Hematopoietic multipotent progenitor cell treated with erythropoietin and hydrocortisone succinate and interleukin-3 and kit ligand, for 8 days (in vitro differentiated cells): Measurements from ENCODE around the gene RPL29.

Experiments used
- DNase-seq: peaks from one replicate; pipeline ENCODE4 v3.0.0-alpha.2; 2015

RPL29 gene

DNA sequence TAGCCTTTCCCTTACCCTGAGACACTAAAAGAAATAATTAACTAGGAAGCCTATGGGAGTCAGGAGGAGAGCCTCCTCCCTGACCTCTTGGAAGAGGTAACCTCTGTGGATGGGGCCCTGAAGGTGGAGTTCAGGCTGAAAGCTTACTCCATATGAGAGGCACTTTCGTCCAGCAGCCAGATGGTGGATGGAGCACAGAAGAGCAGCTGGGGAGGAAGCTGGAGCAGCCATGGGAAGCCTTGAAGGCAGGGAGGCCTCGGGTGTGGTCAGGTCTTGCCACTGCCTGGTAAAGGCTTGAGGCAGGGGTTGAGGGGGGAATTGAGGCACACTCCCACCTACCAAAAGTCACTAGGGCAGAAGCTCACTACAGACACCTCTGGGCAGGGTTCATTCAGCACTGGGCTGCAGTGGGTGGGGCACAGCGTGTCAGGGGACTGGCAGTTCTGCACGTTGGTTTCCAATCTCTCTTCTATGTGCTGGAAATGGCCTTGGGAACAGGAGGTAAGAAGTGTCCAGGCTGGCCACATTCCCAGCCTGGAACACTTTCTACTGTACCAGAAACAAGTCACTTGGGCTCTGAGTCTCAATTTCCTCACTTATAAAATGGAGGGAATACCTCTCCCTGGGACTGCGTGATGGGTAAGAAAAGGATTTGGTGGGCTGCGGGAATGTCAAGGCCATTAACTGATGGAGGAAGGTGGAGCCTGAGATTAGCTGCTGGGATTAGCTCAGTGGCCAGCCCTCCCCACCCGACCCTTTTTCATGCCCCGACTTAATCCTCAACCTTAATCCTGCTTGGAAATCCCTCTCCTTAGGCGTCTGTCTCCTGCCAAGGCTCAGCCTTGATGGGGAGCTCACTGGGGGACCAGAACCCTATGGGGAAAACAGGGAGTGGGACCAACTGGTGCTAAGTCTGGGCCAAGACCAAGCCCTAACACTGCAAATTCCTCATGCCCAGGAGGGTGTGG lies 33.8 kb downstream of the RPL29 start:
- no peak for DNase-seq

DNA sequence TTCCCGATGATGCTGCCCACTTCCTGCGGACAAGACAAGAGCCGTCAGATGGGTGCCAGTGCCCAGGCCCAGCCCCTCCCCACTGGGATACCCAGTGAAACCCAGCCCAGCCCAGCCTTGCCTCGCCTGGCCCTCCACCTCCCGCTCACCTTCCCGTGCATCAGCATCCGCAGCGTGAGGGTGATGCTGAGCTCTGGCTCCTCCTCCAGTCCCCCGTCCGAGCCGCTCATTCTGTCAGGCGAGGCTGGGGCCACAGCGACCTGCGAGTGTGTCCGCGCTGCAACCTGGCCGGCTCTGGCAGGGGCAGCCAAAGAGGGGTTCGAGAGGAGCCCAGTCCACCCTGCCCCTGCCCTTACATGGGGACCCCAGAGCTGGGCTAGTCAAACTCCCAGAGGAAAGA lies 34.7 kb downstream of the RPL29 start:
- DNase-seq: no peak

DNA sequence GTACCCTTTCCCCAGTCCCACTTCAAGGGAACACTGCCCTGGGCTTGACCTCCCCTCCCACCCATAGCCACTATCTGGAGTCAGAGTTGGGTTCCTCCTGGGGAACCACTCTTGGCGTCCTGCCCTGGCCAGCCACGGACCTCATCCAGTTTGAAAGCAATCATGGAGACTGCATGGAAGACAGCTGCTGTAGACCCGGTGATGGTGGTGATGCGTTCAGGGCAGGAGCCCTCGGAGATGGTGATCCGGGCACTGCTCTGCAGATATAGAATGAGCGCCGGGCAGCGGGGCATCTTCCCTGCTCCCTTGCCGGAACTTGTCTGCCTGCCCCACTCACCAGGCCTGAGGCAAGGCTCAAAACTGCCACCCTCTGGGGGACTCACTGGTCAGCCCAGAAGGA lies 35.3 kb downstream of the RPL29 start:
- DNase-seq: no peak

DNA sequence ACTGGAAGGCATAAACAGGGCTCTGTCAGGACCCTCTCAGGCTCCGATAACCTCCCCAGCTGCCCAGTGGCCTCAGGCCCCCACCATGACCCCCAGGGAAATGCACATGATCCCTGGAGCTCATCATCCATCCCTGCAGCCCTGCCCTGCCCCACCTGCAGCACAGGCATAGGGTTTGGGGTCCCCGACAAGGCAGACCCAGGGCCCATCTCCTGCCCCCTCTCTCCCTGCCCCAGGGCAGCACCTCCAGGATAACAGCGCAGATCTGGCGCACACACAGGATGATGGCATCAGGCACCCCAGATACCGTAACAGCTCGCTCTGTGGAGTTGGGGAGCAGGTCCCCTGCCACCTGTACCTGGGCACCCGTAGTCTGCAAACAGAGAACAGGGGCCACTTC lies 36.0 kb downstream of the RPL29 start:
- DNase-seq: no peak

DNA sequence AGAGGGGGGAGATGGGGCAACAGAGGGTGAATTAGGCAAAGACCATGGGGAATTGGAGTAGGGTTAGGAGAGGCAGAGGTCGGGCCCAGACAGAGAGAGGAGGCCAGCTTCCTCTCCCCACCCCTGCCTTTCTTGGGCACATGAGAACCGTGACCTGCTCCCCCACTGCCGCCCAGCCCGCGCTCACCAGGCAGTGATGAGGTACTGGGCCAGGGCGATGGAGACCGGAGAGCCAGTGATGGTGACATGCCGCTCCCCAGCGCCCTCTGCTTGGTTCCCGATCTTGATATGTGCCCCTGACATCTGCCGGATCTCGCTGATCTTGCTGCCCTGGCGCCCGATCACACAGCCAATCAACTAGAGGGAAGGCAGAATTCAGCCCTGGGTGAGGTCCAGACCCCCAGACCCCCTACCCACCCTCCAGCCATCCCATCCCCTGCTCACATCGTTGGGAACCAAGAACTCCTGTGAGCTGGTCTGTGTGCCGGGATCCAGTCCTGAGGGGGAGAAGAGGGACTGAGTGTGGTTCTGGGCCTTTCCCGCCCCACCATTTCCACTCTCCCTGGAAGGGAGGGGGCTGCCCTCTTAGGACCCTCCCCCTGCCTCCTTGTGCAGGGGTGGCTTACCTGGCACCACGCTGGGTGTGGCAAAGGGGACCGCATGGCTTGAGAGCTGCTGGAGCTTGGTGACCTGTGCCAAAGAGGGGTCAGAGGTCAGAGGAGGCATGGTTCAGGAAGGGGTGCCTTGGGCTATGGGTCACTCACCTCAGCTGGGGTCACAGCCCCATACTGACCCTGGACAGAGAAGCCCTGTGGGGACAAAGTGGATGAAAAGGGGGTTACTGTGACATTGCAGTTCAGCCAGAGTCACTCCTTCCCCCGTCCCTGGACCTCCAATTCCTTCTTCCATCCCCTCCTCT lies 36.8 kb downstream of the RPL29 start:
- DNase-seq: no peak

DNA sequence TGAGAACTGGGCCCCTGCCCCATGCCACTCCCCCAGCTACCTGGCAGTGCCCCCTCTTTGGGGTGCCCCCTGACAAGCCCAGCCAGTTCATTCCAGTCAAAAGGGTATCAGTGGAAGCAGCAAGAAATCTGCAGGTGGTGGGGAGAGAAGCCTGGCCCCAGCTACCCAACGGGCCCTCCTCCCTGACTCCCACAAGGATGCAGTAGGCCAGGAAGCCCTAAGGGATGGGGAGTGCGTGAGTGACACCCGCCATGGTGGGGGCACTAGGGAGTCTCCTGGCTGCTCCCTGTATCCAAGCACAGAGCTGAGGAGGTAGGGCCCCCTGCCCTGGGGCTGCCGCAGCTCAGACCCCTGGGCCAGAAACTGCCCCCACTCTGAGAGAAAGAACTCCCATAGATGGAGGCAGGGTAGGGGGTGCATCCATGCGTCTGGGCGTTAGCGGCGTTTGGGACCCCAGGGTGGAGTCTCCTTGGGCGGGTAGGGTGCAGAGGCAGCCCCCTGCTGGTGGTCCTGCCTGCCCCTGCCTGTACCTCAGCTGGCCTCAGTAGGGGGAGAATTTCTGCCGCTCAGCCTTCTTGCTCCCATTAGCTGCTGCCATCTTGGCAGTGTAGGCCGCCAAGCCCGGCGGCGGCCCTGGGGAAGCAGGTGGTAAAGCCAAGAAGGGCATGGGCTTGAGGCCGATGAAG lies 38.0 kb downstream of the RPL29 start:
- no peak for DNase-seq

DNA sequence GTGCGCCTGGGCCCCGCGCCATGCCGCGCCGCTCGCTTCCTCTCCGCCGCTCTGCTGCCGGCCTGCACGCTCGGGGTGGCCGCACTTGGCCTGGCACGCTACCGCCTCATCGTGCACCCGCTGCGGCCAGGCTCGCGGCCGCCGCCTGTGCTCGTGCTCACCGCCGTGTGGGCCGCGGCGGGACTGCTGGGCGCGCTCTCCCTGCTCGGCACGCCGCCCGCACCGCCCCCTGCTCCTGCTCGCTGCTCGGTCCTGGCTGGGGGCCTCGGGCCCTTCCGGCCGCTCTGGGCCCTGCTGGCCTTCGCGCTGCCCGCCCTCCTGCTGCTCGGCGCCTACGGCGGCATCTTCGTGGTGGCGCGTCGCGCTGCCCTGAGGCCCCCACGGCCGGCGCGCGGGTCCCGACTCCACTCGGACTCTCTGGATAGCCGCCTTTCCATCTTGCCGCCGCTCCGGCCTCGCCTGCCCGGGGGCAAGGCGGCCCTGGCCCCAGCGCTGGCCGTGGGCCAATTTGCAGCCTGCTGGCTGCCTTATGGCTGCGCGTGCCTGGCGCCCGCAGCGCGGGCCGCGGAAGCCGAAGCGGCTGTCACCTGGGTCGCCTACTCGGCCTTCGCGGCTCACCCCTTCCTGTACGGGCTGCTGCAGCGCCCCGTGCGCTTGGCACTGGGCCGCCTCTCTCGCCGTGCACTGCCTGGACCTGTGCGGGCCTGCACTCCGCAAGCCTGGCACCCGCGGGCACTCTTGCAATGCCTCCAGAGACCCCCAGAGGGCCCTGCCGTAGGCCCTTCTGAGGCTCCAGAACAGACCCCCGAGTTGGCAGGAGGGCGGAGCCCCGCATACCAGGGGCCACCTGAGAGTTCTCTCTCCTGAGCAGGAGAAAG lies 39.6 kb downstream of the RPL29 start:
- peak; percentile 47 for DNase-seq

DNA sequence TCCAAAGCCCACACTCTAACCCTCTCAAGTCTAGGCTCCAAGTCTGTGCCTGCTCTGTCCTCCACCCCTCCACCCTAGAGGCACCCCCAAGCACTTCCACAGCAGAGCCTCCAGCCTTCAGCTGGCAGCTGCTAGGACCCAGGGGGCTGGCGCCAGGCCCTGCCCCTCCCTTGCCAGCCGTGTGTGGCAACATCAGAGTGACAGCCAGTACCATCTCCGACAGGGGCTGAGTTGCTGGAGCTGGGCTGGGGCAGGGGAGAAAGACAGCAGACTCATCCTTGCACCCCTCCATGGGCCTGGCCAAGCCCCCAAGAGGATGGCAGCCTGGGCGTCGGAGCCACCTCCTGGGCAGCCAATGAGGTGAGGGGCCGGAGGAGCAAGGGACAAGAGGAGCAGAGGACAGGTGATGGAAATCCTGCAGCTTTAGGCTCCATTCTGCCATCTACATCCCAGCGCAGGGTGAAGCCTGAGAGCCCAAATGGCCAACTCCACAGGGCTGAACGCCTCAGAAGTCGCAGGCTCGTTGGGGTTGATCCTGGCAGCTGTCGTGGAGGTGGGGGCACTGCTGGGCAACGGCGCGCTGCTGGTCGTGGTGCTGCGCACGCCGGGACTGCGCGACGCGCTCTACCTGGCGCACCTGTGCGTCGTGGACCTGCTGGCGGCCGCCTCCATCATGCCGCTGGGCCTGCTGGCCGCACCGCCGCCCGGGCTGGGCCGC lies 40.4 kb downstream of the RPL29 start, which contains the start of gene GPR62:
Gene GPR62 (plus strand): TSS at position 207 of the 718 bp plus-strand sequence. CDS start 272 bp downstream, at position 479.
- no peak for DNase-seq

DNA sequence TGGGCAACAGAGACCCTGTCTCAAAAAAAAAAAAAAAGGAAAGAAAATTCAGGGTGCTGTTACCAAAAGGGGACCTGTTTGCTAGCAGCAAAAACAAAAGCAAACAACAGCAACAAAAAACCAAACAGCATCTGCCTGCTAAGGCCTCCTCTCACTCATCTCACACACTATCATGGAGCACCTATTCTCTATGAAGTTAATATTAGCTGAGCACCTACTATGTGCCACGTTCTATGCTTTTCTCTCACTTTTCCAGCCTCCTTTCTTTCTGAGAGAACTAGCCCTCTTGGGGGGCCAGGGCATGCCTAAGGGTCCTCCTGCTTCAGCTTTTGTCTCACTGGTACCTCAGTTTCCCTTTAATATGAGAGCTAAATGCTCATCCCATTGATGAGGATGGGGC lies 41.0 kb downstream of the RPL29 start:
- DNase-seq: no peak

DNA sequence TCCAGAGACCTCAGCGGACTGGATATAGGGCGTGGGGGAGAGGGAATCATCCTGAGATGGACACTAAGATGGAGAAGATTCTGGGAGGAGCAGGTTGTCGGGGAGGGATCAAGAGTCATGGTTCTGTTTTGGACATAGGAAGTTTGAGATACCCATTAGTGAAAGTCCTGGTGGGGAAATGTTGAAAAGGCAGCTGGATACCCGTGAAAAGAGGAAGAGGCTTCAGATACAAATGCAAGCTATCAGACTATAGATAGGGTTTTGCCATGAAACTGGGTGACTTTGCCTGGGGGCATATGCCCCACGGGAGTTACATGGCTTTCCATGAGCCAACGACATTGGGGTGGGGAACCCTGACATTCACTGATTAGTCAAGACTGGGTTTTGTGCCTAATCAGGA lies 41.6 kb downstream of the RPL29 start:
- no peak for DNase-seq

DNA sequence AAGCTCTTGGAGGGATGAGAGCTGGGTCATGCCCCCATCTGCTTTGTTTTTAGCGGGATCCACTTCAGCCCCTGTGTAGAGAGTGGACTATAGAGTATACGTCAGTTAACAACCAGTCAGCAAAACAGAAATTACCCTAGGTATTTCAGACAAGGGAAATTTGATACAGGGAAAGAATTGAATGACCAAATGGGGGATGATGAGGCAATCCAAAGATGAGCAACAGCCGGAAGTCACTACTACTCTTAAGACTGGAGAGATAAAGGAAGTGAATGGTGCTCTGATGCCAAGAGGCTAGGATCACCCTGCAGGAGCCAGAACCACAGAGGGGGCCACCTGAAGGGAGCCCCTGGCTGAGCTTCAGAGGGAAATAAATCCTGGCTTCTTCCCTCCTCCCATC lies 42.2 kb downstream of the RPL29 start:
- DNase-seq: no peak

DNA sequence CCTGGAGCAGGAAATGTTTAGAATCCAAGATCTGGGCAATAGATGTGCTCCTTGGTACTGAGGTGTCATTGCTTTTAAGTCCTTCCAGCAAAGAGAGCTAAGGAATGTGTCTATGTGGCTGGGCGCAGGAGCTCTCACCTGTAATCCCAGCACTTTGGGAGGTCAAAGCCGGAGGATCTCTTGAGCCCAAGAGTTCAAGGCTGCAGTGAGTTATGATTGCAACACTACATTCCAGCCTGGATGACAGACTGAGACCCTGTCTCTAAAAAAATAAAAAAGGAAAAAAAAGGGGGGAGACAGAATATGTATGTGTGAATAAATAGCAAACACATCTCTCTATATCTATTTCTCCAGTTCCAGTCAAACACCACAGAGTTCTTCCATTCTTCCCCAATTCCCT lies 44.8 kb downstream of the RPL29 start:
- no peak for DNase-seq

DNA sequence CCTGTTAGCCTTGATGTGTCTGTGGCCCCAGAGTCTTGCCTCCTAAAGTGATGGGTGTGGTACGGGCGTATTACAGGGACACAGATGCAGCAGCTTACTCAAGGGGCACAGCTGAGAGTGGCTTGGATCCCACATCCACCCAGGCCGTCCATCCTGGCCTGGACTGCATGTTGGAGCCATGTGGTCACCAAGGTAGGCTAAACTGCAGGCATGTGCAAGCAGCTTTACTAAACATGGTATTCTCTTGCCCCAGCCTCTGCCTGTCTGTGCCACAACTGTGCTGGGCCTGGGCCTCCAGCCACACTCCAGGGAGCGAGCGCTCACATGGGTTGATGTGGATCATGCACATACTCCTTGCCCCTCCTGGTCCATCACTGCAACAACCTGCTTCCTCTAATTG lies 46.6 kb downstream of the RPL29 start:
- no peak for DNase-seq

DNA sequence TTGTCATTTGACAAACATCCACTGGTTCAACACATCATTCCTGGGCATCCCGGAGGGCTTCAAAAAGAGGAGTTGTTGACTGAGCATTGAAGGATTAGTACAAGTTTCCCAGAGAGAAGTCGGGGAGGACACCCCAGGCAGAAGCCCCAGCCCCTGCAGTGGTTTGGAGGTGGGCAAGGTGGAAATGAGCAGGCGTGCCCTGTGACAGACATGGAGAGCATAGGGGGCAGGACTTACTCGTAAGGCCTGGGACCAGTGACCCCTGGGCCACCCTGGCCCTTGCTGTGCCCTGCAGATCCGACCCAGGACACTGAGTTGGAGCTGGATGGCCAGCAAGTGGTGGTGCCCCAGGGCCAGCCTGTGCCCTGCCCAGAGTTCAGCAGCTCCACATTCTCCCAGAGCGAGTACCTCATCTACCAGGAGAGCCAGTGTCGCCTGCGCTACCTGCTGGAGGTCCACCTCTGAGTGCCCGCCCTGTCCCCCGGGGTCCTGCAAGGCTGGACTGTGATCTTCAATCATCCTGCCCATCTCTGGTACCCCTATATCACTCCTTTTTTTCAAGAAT lies 47.6 kb downstream of the RPL29 start:
- no peak for DNase-seq

DNA sequence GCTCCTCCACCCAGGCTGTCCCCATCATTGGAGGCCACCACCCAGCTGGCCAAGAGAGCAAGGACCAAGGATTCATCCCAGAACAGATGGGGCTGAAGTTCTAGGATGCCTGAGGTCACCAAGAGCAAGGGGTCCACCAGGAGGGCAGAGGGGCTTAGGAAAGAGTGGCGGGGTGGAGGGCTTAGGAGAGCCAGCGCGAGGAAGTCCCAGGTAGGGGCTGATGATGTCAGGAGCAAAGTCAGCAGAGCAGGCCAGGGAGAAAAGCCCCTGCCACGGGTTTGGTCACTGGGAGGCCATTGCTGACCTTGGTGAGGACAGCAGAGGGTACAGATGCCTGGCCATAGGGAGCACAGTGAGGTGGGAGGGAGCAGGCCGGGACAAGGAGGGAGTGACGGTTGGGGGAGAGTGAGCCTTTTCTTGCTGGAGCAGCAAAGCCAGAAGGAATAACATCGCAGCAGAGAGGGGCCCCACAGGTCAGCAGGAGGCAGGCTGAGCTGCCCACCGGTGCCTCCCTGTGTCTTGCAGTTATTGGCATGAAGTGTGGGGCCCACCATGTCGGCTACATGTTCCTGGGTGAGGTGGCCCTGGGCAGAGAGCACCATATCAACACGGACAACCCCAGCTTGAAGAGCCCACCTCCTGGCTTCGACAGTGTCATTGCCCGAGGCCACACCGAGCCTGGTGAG lies 48.3 kb downstream of the RPL29 start:
- DNase-seq: no peak

DNA sequence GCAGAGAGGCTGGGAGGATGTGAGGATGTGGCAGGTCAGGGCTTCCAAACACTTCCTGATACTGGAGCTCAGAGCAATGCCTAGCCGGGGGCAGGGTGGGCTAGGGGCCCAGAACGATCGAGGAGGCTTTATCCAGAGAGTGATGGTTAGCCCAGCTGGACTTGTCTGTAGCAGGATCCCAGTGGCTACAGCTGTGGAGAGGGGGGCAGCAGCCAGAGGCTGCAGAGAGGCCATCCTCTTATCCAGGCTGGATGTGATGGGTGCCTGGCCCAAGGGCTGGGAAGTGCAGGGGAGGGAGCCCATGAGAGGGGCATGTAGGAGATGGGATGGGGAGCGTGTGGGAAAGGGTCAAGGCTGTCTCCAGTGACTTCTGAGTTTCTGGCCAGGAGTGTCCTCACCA lies 48.9 kb downstream of the RPL29 start:
- no peak for DNase-seq

DNA sequence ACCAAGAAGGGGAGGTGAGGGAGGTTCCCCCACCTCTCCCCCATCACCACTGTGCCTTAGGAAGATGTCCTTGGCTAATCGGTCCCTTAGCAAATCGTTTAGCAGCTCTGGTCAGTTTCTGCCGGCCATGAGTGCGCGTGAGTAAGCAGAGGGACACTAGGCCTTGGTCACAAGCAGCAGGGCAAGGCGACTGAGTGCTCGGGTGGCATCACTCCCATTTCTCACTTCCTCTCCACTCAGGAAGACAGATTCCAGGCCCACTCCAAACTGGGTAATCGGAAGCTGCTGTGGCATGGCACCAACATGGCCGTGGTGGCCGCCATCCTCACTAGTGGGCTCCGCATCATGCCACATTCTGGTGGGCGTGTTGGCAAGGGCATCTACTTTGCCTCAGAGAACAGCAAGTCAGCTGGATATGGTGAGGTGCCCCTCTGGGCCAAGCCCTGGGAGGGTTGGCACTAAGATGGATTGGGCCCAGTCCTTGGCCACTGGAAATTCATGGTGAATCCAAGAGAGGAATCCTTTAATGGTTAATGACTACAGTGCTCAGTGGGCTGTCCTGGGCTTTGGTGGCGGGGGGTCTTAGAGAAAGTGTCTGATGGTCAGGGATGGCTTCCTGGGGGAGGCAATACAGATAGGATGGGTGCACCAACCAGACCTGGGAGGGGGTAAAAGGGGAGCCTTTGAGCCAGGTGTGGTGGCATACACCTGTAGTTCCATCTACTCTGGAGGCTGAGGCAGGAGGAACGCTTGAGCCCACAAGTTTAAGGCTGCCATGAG lies 49.6 kb downstream of the RPL29 start:
- no peak for DNase-seq

DNA sequence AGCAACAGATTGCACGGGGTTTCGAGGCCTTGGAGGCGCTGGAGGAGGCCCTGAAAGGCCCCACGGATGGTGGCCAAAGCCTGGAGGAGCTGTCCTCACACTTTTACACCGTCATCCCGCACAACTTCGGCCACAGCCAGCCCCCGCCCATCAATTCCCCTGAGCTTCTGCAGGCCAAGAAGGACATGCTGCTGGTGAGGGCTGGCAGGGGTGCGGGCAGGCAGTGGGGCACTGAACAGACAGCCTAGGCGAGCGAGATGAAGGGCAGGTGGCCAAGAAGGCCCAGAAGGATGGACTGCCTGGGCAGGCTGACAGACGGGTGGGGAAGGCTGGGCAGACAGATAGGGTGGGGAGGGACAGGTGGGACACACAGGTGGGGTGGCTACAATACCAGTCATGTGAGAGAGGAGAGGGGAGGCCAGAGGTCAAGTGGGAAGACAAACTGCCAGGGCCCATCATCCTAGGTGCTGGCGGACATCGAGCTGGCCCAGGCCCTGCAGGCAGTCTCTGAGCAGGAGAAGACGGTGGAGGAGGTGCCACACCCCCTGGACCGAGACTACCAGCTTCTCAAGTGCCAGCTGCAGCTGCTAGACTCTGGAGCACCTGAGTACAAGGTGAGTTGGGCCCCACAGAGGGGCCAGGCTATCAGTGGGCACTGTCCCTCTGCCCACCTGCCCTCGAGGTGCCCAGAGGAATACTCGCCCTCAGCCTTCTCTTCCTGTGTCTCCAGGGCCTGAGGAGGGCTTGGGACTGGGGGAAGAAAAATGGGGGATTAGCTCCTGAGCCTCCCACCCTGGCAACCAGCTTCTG lies 50.5 kb downstream of the RPL29 start:
- no peak for DNase-seq
